RPMI8226 (cell line): ENCODE measurements around the gene FMO3.

Experiments used
- DNase-seq: peaks from one replicate; pipeline ENCODE4 v3.0.0-alpha.2; 2015

The FMO3 gene

DNA sequence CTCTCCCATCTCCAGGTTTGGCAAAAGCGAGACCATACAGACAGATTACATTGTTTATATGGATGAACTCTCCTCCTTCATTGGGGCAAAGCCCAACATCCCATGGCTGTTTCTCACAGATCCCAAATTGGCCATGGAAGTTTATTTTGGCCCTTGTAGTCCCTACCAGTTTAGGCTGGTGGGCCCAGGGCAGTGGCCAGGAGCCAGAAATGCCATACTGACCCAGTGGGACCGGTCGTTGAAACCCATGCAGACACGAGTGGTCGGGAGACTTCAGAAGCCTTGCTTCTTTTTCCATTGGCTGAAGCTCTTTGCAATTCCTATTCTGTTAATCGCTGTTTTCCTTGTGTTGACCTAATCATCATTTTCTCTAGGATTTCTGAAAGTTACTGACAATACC, 26.4 kb downstream of the FMO3 start:
- DNase-seq, result no peak

DNA sequence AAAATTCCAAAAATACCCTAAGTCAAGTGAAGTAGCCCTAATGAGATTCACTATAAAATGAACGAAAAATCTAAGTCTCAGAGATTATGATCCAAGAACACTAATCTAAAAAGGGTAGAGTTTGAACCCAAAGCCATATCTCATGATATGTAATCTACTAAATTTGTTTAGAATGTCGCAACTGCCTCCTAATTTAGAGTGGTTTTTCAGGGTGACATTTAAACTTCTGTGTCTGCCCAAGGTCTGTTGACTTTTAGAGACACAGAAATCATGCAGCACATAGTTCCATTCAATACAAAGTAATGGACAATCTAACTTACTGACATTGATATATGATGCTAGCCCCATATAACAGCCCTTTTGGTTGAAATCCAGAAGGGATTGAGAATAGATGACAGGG, 28.9 kb downstream of the FMO3 start:
- DNase-seq, result no peak

DNA sequence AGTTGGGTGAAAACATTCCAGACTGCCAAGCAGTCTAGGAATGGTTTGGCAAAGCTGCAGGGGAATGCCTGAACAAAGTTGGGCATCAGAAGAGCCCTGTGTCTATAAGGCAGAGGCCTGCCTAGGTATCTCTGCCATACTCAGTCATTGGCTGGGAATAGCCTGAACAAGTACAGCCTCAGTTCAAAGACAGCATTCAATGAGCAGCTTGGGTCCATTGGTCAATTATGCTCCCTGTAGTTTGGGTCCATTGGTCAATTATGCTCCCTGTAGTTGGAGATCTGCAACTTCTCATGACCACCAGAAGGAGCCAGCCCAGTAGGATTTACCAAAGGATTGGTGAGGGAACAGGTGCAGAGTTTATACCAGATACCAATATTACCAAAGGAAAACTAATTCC, 31.6 kb downstream of the FMO3 start:
- no peak for DNase-seq

DNA sequence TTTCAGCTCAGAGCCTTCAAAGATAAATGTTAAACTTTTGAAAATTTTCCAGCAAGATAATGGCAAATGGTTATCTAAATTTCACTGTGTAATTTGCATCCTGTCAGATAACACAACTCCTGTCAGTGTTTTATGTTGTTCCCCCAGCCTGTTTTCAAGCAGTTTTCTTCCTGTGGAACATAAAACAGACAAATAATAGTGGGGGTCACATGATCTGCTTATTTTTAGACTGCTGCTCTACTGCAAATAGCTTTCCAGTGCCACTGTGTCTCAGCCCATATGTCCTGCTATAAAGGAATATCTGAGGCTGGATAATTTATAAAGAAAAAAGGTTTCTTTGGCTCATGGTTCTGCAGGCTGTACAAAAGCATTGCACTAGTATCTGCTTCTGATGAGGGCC, 32.2 kb downstream of the FMO3 start:
- no peak for DNase-seq

DNA sequence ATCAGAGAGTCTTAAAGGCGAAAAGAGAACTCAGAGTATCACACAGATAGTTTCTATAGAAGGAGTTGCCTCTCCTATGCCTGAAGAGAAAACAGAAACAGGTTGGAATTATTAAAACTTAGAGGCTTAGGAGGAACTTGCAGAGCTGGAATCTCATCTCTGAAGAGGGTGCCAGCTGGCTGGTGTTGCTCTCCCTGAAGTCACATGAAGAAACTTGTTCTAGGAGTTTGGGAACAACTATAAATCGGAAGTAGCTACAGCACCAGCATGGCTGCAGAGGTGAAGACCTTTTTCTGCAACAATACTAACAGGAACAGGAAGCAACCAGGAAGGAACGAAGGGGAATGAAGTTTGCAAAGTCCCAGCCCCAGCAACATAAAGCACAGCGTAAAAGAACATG, 35.8 kb downstream of the FMO3 start:
- DNase-seq, result no peak

DNA sequence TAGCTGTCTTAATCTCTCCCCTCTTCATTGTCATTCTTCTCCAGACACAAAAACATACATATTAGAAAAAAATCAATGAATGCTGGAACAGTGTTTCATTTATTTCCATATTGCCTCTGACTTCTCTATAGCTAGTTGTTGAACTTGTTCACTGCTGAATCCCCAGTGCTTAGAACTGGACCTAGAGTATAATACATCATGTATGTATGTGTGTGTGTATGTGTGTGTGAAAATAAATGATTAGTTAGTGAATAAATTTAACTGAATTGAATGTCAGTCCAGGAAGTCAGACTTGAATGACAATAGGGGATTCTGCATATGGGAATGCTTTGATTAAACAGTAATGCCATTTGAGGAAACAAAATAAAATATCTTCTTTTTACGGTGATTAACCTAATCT, 36.4 kb downstream of the FMO3 start:
- DNase-seq, result no peak

DNA sequence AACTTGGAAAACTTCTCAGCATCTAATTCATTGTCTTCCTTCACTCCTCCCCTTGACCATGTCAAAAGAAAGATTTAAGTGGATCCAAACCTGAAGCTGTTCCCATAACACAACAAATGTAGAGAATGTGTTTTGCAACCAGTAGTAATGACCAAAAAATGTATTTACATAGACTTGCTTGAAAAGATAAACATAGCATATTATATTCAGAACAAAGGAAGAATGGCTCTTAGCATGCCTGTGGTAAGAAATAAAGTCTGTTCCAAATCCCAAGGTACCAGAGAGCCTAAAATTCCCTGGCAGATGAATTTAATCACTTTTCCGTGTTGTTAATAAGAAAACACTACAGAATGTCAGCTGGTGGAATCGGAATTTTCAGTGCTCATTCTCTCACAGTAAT, 36.8 kb downstream of the FMO3 start:
- no peak for DNase-seq

DNA sequence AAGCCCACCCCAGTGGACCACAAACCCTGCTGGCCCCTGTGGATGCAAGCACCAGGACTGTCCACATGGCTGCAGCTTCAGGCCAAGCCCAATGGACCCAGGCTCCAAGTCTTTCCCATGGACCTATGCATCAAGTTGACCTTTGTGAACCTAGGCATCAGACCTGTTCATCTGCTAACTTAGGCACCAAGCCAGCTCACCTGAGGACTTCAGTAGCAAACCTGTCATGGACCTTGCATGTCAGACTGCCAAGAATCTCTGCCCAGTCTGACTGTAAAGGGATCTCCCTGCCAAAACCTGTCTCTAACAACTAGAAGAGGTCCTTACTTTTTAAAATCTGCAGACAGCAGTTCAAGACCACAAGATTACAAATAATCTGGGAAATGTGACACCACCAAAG, 37.8 kb downstream of the FMO3 start:
- DNase-seq, result no peak

DNA sequence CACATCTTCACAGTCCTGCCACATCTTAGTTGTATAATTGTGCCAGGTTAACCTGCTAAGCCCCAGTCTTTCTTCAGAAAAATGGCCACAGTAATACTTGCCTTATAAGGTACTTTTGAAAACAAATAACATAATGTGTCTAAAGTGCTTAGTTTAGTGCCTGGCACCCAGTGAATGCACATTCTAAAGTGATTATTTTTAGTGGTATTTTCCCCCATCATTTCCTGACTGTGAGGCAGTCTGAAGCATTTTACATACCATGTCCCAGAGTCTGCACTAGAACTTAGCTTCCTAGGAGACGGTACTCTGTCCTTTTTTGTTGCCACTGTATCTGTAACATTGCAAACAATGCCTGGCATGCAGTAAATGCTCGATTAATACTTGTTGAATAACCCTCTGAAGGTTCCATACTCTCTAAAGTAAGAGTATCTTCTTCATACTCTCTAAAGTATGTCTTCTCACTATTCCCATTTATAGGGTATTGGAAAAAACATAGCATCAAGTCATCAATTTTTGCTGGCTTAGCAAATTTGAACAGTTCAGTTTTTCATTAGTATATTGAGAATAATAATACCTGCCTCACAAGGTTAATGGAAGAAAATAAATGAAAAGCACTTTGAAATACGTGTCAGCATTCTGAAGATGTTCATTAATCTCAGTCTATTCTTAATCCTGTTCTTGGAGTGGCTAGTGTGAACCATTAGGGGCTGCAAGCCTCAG, 43.7 kb downstream of the FMO3 start:
- no peak for DNase-seq

DNA sequence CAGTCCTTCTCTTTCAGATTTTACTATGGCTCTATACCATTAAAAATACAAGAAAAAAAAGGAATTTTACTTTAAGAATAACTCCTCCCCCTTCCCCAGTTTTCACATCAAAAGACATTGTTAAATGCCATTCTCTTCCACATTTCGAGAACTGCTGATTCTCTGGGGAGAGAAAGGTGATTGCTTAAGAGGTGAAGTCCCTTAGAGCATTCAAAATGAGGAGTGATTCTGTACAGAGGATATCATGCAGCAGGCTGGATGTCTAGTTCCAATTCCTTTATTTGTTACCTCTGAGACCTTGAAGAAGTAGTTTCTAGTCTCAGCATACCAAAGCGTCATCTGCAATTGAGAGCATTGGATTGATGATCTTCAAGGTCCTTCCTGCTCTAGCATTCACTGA, 46.9 kb downstream of the FMO3 start:
- no peak for DNase-seq

DNA sequence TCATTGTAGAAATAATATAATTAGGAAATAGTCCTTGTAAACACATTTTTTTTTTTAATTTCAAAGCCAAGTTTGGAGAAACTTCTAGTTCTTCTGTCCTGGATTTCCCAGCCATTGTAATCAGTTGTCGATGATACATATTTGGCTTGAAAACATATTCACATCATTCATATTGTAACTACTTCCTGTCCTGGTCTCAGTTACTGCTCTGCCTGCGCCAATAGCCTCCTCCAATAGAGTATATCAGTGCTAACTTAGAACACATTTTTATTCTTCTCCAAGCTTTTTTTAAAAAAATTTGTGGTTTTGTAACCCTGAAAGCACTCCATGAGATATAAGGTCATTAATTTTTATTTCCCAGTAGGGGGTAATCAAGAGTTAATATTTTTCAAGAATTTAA, 48.3 kb downstream of the FMO3 start:
- DNase-seq, result no peak

DNA sequence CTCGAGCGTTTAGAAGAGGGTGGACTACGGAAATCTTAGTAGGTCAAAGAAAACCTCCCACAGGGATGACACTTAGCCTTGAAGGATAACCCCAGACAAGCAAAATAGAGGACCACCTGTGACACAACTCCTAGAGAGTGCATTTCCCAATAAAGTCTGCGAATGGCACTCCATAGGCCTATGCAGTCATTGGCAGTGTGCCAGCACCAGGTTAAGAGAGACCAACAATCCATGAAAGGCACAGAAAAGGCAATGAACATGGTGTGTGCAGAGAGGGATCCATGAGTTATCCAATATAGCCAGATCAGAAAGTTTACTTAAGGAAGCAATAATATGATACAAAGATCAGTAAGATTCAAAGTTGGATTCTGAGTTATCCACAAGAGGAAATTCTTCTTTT, 49.2 kb downstream of the FMO3 start:
- DNase-seq, result peak; percentile 12

DNA sequence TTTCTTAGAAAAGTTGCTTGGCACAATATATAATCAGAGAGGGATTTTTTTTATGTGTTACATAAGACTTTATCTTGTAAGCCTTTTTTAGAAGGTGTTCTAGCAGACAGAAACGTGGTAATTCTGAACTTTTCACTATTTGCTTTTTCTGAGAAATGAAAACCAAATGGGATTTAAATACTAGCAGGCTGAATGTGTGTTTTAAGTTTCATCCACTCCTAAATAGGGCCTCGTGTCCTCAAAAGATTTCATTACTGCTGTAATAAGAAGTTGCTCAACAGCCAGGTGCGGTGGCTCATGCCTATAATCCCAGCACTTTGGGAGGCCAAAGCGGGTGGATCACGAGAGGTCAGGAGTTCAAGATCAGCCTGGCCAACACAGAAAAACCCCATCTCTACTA, 49.7 kb downstream of the FMO3 start:
- DNase-seq, result no peak

DNA sequence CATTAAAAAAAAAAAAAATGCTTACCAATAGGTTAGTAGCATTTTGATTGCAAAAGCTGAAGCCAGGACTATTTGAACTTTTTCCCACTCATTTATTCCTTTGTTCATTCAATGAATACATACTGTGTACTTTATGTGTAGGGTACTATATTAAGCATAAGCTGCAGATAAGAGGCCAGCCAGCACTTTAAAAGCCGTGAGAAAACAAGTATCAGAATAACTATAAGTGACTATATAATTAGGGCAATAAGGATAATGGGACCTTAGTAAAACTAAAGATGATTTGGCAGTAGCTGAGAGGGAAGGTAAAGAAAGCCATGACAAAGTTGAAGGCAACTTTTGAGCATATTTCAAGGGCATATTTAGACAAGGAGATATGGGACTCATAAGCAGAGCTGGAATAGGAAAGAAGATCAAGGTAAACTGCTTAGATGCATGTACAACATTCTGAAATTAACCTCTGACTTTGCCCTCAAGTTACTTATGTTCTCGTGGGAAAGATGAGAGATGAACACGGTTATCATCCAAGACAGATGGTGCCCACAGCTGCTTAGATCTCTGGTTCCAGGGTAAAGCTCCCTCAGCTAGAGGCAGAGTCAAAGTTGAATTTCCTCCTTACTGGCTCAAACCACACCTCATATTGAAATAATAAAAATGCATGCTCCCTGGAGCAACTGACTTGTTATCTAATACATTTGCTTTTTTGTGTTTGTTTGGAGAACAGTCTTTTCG, 50.4 kb downstream of the FMO3 start:
- no peak for DNase-seq

DNA sequence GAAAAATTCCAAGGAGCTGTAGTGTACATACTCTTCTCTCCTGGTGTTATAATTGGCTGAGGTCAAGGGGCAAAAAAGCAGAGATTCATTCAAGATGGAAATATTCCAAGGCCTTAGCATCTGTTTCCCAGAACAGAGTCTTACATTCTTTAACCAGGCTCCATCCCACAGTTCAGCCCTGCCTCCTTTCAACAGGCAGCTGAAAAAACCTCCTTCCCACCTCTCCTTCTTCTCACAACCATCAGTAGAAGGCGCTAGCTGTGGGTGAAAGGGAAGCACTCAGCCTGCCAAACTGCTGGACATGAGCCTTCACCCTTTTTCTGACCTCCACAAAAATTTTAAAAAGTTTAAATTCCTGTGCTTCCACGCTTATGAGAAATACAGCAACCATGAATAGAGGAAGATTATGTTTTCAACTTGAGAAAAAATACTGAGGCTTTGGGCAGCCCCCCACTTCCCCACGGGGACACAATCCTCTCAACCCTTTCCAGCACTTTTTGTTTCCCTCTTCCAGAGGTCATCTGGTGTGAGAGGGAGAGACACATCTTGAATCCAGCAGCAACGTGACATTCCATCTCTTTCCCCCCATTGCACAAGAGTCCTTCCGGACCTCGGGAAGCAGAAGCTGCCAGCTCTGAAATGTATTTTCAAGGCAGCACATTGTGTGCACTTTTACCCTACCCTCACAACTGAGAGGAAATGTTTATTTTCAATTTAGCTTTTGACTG, 51.1 kb downstream of the FMO3 start:
- no peak for DNase-seq

DNA sequence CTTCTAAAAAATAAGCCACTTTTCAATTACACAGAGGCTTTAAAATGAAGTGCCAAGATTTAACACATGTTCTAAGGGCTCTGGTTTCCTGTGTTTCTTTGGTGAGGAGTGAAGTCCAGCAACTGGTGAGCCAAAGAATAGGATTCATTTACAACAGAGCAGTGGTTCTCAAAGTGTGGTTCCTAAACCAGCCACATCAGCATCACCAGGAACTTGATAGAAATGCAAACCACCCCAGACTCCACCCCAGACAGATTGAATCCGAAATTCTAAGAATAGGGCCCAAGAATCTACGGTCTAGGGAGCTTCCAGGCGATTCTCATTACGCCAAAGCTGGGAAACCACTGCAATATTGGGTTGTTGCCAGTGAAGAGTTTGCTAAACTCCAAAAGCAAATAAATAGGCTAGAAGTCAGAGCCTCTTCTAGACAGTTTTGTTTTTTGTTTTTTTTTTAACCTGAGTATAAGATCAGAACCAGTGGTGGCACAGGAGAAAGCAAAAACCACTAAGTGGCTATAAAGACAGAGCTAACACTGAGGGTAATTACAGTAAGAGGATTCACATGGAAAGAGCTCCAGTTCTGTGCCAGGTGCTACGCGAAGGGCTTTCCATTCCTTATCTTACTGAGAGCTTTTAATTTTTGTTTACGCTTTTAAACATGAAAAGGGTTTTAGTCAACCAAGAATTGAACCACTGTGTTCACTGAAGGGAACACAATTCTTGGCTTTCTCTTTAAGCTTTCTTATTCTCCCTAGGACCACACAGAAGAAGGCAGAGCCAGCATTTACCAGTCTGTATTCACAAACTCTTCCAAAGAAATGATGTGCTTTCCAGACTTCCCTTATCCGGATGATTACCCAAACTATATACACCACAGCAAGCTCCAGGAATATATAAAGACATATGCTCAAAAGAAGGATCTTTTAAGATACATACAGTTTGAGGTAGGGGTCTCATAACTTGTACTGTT, 52.0 kb downstream of the FMO3 start:
- no peak for DNase-seq

DNA sequence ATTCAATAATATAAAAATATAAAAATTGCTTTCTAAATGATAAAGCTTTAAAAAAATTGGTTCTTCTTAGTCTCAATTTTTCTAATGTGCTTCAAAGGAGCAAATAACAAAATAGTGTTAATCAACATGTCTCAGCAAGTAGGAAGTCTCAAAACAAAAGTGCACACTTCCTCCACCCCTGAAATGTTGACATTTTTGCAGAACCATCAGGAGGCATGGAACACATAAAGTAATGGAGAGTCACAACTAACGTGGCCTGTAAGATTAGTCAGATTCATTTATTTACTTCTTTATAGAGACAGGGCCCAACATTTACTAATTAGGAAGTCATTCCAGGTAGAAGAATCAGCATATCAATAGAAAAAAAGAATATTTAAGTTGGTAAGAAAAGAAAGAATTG, 59.5 kb downstream of the FMO3 start:
- DNase-seq, result no peak

DNA sequence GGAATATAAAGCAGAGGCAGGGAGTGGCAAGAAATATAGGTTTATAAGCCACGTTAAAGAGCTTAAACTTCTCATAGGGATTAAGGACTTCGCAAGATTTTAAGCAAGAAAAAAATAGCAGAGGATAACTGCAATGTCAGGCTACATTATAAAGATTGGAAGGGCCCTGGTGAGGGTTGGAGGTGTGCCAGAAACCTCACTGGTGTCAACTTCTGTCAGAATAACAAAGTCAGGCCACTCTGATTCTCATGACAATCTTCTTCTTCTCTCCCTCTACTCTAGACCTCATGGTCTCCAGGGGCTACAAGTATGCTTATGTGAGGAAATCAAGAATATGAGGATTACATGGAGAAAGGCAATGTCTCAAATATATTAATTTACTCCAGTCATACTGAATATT, 61.8 kb downstream of the FMO3 start:
- no peak for DNase-seq

DNA sequence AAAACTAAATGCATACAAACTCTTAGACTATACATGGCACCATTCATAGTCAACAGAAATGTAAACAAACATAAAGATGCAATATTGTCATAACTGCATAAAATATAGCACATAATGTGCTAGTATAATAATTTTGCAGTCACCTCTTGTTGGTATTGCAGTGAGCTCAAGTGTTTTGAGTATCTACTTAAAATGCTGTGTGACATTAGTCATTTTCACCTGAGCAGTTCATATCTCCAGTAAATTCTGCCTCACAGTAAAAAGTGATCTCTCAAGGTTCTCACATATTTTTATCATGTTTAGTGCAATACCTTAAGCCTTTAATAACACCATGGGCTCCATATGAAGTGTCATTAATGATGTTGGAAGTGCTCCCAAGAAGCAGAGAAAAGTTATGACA, 64.8 kb downstream of the FMO3 start:
- DNase-seq, result no peak

DNA sequence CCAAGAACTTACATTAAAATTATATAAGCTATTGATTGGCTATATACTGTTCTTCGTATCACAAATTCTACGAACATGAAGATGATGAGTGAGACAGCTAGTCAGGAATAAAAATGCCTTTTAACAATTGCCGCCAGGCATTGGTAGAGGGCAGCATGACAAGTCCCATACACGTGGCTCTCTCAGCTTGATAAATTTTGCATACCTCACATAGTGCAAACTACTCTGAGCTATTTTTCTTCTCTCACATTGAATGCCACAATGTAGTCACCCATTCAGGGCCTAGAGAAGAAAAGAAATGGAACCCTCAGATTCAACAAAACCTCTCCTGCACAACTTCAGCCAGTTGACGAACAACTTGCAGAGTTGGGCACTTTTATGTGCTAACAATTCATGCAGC, 67.4 kb downstream of the FMO3 start:
- DNase-seq, result no peak

DNA sequence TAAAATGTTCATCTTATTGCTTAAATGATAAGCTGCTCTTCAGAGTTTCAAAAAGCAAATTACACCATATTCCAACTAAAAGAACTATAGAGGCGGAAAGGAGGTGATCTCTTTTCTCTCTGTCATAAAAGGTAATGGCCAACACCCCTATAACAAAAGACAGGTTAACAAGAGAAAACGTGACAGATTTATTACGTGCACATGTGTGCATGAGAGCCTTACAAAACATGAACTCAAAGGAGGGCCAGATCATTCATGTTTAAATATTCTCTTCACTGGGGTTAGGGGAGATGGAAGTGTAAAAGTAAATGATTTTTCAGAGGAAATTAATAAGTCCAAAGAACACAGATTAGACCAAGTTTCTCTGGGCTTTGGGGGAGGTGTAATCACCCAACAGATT, 67.8 kb downstream of the FMO3 start:
- DNase-seq, result no peak

DNA sequence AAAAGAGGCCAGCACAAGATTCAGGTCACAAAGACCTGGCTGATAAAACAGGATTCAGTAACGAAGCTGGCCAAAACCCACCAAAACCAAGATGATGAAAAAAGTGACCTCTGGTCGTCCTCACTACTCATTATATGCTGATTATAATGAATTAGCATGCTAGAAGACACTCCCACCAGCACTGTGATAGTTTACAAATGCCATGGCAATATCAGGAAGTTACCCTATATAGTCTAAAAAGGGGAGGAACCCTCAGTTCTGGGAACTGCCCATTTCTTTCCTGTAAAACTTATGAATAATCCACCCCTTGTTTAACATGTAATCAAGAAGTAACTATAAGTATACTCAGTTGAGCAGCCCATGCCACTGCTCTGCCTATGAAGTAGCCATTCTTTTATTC, 68.4 kb downstream of the FMO3 start:
- DNase-seq, result no peak

DNA sequence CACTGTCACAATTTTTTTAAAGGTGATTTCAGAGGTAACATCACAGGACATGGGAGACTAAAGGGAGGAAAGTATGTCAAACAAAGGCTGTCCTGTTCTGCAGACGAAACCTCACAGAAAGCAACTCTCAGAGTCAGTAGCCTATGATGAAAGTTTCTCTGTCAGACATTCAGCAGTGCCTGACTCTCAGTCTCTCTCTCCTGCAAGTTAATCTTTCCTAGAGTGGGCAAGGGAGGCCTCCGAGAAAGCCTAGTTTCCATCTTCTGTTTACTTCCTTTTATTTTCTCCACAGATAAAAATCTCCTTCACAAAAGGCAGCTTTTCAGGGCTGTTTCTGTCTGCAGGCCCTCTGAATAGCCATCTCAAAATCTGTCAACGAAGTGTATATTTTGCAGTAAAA, 69.5 kb downstream of the FMO3 start:
- DNase-seq, result no peak
